Stimulated activated CD4-positive, alpha-beta T cell treated with anti-CD3 and anti-CD28 coated beads, Interleukin-2, amount 100 ng/mL, for 24 hours (primary cell): ENCODE measurements around the gene EPHB2.

Experiments
- DNase-seq, 2 donors: peaks; one replicate each; pipeline ENCODE4 v3.0.0-alpha.2; 2020

Gene EPHB2

DNA sequence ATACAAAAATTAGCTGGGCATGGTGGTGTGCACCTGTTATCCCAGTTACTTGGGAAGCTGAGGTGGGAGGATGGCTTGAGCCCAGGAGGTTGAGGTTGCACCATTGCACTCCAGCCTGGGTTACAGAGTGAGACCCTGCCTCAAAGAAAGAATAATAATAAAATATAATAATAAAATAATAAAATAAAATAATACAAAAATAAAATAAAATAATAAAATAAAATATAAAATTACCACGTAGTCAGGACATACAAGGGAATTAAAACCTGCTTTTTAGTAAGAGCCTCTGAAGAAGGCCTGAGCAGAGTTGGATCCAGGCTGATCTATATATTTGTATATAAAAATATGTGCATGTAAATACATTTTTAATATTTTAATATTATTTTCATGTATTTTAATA lies 41.7 kb downstream of the EPHB2 start:
- no peak for DNase-seq

DNA sequence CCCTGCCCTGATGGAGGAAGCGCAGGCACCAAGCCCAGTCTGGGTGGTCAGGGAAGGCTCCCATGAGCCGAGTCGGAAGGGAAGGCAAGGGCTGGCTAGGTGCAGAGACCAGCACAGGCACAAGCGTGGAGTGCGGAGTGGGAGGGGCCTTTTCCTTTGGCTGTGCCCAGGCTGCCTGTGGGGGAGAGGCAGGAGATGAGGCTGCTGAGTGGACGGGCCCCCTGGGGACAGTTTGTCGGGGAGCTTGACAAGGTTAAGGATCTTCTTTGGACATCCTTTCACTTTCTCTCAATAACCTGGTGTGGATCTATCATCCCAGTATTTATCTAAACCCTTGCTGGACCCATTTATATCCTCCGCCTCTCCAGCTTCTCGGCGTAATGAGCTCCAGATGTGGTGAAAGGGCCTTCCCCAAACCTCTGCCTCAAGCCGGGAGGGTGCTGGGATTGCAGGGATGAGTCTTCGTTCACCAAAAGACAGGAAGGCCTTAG lies 42.9 kb downstream of the EPHB2 start:
- DNase-seq: no peak

DNA sequence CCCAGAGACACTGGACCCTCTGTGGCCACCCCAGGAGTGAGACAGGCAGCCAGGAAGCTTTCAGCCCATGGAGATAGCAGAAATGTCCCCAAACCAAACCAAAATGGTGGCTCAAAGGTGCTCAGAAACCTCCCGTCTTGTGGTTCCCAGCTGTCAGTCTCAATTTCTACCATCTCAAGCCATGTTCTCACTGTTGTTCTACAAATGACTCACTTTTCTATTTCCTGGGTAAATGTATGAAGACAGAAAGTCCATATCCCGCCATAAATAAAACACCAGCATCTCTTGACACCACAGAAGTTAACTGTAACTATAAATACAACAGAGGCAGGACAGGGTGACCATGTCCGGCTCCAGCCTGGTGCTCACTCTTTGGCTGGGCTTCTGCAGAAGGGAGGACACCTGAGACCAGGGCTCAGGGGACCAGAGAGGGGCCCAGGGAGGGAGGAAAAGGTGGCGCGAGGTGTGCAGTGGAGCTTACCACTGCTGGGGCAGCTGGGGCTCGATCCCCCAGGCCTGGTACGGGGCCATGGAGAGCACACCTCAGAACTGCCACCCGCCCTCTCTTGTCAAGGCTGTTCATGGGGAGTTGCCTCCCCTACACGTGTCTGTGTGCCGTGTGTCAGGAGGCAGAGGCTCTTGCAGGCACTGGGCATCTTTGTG lies 43.6 kb downstream of the EPHB2 start:
- no peak for DNase-seq

DNA sequence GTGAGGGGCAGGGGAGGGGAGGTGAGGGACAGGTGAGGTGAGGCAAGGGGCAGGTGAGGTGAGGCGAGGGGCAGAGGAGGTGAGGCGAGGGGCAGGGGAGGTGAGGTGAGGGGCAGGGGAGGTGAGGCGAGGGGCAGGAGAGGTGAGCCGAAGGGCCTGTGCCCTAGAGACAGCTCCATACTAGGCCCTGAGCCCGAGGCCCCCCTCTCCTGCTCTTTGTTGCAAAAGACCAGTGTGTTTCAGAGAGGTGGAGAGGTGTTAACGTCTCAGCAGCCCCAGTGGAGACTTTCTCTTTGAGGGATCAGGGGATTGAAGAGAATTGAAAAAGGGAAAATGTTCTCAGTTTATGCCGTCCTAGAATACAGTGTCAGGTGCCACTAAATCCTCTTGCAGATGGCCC lies 44.2 kb downstream of the EPHB2 start:
- DNase-seq: no peak

DNA sequence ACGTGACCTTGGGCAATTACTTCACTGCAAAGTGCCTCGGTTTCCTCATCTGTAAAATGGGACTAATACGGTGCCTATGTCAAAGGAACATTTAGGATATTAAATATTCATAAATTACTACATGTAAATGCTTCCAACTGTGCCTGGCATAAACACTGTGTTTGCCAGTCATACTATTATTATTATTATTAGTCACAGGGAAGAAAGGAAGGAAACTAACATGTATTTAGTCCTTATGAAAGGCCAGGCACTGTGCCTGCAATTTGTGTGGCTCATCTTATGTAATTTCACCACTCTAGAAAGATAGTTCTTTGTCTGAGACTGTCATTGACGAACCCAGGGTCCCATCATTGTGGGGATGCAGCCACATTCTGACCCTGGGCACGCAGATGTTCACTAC lies 45.0 kb downstream of the EPHB2 start:
- DNase-seq: no peak

DNA sequence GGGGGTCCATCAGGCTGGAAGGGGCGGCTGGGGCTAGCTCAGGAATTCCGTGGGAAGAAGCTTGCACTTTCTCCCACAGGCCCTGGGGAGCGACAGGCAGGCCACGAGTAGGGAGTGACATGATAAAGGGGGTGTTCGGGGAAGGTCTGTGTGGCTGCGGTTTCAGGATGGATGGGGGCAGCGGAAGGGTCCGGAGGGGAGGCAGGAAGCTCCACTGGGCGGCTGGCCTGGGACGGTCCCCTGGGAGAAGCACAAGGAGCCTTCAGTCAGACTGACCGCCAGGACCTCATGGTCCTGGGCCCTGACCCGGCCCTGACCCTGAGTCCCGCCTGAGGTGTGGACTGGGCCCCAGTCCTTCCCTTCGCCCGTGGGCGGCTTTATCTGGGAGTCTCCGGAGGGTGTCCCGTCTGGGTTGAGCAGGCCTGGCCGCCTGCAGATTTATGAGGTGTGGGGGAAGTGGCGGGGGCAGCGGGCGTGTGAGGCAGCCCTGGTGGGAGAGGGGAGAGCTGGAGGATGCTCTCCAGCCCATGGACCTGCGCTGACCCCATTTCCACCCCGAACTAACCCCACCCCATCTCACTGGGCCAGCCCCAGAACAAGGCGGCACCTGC lies 45.6 kb downstream of the EPHB2 start:
- DNase-seq: no peak

DNA sequence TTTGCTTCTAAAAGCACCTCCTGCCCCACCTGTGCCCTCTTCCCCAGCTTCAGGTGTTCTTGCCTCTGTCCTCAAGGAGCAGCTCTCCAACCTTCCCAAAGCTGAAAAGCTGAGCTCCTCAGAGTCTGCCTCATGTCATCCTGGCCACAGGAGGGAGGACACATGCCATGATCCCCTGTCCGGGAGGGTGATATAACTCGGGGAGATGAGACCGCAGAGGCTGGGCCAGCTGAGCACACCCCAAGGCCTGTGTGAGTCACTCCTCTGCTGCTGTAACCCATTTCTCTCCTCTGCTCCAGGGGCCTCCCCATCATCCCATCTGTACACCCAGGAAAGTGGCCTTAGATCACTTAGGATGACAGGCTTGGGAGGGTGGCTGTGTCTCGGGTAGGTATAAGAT lies 49.8 kb downstream of the EPHB2 start:
- no peak for DNase-seq

DNA sequence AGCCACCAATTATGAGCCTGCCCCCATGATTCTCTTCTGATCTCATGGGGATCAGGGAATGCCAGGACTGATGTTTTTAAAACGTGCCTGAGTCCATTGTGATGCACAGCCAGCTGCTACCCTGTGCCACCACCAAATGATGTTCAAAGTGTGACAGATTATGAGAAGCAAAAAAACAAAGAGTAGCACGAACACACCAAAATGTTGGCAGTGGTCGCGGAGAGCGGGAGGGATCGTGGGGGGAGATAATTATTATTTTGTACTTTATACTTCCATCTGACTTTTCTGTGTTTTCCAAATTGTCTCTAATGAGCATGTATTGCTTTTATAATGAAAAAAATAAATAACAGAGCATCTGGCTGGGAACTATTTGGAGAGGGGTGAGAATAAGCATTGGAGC lies 50.5 kb downstream of the EPHB2 start:
- DNase-seq: no peak

DNA sequence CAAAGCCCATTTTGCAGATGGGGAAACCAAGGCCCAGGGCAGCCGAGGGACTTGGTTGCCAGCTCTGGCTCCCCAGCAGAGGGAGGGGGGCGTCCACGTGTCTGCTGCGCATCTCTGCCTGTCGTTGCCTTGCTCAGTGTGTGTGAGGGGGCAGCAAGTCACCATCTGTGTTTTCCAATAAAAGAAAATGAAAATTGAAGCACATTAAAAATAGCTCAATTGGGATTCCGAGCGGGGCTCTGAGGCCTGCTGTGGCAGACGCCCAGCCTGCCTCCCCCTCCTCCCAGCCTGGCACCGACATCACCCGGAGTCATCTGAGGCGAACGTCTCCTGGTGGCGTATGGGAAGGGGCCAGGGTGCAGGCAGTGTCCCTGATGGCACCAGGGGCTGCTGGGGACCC lies 51.2 kb downstream of the EPHB2 start:
- DNase-seq: no peak

DNA sequence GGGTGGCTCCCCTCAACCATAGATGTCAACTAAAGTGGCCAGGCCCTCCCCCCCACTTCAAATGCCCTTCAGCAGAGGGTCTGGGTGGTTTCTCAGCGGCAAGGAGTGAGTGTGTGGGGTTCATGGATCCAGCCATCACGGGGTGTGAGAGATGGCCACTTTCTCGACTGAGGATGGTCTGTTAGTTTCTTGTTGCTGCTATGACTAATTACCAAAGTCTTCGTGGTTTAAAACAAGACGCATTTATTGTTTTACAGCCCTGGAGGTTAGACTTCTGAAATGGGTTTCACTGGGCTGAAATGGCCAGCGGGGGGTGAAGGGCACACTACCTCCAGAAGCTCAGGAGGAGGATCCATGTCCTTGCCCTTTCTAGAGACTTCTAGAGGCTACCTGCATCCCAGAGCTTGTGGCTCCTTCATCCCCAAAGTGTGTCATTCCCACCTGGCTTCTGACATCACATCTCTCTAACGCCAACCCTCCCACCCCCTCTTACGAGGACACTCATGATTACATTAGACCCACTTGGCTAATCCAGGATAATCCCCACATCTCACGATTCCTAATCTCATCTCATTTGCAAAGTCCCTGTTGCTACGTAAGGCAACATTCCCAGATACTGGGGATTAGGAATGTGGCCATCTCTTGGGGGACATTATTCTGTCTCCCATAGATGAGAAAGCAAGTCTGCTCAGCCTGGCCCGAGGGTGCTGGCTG lies 53.0 kb downstream of the EPHB2 start:
- no peak for DNase-seq

DNA sequence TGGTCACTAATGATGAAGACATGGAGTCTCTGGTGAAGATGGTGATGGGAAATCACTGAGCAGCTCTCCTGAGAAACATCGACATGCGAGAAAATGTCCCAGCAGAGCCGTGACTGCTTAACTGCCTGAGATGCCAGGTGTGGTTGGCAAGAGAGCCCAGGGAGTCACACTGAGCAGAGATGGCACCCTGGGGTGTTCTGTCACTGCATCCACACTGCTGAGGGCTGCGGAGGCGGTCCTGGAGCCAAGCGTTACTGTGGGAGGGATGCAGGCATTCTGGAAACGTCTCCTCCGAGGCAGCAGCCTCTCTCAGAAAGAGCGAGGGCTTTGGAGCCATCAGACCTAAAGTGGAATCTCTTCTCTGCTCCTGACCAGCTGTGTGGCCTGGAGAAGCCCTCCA lies 57.2 kb downstream of the EPHB2 start:
- no peak for DNase-seq

DNA sequence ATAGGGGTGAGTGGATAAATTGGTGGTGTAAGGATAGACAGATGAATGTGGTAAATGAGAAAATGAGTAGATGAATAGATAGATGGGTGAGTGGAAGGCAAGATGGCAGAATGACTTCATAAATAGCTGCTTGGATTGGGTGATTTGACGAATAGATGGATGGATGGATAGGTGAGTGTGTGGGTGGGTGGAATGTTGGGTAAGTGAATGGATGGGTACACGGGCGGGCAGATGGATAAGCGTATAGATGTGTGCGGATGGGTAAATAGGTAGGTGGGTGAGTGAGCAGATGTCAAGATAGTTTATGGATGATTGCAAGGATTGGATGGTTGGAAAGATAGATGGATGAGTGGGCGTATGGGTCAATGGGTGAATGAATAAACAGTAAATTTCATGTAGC lies 59.3 kb downstream of the EPHB2 start:
- no peak for DNase-seq

DNA sequence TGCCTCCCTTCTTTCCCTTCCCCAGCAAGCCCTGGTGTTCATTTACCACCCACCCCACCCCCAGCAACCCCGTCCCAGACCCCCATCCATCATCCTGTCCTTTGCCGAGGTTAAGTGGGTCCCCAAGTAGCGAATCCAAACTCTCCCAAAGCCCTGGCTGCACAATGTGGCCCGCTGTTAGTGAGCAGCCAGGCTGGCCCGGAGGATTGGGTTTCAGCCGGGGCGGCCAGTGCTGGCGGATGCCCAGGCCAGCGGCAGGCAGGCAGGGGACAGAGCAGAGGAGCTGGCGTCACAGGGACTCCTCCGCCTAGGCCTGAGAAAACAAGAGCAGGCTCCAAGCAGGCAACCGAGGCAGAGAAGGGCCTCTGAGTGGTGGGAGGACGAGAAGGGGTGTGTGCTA lies 61.4 kb downstream of the EPHB2 start:
- no peak for DNase-seq

DNA sequence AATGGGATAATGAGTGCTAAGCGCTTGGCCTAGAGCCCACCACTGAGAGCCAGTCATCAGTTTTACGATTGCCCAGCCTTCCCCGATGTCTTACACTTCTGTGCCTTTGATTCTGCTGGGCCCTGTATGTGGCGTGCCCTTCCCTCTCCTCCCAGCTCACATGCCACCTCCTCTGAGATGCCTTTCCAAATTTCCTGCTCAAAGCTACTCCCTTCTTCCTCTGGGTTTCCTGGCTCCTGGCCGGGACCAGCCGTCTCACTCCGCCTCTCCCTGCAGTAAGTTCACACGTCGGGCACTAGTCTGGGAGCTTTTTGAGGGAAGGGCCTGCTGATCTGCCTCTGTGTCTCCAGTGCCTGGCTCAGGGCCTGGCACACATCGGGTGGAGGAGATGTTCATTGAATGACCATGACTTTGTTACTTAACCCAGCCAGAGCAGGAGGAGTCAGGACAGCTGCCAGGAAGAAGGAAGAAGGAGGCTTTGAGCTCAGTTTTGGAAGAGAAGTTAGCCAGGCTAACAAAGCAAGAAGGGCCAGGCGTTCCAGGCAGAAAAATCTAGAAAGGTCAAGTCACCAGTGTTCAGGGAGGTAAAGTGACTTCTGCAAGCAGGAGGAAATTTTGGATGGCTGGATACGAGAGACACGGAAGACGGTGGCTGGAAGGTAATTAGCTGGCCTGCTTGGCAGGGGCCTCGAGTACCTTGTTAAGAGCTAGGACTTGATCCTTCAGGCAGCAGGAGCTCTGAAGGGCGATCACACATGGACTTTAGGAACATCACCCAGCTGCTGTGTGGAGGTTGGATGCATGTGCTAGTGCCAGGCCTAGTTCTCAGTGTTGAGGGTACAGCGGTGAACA lies 63.6 kb downstream of the EPHB2 start:
- DNase-seq: no peak

DNA sequence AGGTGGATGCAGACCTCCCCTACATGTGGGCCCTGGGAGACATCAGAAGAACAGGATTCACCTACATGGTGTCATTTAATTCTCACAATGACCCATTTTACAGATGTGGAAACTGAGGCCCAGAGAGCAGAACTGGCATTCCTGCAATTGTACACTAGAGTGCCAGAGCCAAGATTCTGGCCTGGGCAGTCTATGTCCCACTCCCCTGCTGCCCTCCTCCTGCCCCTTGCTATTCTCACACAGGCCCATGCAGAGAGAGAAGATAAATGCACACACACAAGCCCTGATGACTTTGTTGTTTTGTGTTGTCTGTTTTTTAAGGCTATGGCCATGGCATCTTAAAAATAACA lies 64.2 kb downstream of the EPHB2 start:
- DNase-seq: no peak

DNA sequence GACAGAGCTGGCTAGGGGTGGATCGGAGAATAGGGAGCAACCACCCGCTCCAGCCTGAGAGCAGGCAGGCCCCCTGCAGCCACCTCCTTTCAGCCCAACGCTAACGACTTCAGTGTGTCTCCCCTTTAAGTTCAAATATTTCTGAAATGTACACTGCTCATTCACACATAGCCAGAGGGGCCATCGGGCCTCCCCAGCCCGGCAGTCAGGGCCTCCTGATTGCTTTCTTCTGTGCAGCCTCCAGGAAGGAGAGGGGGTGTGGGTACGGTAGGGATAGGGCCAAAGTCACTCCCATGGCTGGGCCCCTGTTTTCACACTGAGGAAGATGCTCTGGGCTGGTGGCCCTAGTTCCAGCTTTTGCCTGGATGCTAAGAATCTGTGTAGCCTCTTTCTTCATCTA lies 64.8 kb downstream of the EPHB2 start:
- DNase-seq: no peak

DNA sequence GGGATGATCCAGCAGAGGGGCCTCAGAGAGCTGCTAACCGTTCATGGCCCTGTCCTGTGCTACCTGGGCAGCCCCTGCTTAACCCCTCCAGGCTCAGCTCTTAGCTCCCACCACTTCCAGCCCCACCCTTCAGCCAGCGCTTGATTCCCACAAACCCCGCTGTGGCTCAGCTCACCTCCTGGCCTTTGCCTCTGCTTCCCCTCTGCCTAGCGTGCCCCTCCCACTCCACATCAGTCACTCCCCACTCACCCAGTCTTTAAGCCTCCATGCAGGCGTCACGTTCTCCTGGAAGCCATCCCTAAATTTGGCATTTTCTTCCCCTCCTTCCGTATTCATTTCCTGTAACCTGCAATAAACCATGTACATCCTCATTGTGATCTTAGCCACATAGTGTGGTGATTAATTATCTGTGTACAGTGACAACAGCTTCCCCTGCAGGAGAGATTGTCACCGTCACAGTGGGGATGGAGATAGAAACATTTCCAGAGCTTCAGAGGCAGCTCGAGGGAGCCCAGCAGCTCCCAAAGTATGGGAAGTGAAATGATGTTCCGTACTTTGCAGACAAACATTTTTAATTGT lies 65.5 kb downstream of the EPHB2 start:
- DNase-seq: no peak

DNA sequence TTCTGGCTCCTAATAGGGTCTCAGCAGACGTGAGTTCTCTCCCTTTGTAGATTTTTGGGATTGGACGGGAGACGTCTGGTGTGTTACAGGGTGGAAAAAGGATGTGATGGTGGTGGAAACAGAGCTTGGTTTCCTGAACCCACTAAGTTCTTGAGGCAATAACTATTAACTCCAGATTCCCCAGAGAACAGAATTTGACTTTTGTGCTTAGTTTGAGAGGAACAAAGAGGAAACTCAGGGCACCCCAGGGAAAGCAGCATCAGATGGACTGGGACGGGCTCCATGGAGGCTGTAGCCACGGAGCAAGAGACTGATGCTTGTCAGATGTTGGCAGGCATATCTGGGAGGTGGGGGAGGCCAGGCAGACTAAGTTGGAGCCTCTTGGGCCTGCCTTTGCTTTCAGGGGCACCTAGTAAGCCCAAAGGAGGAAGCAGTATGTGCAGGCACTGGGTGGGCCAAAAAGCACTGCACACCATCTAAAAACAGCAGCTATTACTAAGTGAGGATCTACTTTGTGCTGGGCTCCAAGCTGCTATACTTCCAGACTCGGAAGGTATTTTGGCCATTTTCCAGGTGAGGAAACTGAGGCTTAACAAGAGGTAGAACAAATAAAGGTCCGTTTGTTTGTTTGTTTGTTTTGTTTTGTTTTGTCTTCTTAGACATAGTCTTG lies 66.9 kb downstream of the EPHB2 start:
- DNase-seq: no peak

DNA sequence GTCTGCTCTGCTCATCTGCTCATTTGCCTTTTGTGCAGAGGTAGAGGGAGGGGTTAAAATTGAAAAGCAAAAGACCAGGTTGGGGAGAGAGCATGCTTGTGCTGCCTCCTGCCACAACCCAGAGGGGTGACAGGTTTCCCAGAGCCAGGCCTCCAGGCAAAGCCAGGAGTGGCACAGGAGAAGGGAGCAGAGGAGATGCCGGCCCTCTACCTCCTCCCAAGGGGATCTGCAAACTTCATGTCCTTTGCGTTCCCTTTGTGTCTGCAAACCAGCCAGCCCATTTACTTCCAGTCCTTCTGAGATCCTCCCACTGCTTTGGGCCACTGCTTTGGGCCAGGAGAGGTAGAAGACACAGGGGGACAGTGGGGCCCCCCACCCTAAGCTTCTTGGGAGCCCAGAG lies 67.8 kb downstream of the EPHB2 start:
- DNase-seq: no peak

DNA sequence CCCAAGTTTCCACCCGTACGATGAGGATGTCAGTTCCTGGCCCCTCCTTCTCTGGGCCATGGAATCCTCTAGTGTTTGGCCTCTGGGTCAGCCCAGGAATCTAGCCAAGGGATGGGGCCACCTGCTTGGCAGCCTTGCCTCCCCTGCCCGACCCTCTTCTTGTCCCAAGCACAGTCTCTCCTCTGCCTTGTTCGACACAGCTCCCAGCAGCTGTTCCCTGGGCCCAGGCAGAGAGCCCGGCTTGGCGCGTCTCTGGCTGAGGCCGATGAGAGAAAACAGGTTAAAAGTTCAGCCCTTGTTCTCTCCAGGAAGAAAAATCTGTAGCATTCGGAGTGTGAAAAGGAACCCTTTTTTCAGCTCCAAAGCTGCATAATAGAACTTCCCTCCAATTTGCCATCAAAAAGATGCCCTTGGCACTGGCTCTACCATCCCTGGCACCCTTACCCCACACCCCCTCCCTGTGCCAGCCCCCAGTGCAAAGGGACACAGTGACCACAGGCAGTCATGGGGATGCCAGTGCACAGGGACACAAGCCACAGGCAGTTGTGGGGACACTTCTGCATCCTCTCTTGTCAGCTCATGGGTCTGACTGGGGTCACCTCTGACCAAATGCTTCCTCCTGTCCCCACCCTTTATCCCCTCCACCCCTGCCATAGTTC lies 68.4 kb downstream of the EPHB2 start:
- no peak for DNase-seq

DNA sequence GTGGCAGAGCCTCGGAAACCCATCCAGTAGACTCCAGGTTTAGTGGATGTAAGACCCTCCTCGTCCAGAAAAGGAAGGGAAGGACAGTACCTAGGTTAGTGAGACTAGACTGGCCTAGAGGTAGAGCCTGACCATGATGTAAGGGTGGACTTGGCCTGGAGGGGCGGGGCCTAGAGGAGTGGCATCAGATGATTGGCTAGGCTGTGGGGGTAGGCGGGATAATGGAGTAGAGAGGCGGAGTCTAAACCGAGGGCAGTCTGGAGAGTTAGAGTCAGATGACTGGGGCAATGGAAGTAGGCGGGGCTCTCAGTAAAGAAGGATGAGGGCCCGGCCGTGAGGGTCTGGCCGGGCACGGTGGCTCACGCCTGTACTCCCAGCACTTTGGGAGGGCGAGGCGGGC lies 70.1 kb downstream of the EPHB2 start:
- peak in 1 of 2 donors; percentile 5 for DNase-seq

DNA sequence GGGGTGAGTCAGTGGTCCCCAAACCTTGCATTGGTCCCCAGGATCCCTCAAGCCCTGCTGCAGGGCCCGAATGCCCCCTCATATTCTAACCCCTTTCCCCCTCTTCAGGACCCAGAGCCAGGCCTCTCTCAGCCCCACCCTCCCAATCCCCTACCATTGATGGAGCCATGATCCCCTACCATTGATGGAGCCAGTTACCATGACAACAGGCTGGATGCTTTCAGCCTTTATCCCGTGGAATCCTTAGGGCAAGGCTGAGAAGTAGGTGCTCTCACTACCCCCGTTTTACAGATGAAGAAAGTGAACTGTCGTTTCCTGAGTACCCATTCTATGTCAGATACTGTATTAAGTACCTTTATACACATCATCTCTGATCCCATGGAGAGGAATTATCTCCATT lies 70.8 kb downstream of the EPHB2 start:
- DNase-seq: no peak
